ENCODE measurements around the gene TSPAN33.

The TSPAN33 gene

DNA sequence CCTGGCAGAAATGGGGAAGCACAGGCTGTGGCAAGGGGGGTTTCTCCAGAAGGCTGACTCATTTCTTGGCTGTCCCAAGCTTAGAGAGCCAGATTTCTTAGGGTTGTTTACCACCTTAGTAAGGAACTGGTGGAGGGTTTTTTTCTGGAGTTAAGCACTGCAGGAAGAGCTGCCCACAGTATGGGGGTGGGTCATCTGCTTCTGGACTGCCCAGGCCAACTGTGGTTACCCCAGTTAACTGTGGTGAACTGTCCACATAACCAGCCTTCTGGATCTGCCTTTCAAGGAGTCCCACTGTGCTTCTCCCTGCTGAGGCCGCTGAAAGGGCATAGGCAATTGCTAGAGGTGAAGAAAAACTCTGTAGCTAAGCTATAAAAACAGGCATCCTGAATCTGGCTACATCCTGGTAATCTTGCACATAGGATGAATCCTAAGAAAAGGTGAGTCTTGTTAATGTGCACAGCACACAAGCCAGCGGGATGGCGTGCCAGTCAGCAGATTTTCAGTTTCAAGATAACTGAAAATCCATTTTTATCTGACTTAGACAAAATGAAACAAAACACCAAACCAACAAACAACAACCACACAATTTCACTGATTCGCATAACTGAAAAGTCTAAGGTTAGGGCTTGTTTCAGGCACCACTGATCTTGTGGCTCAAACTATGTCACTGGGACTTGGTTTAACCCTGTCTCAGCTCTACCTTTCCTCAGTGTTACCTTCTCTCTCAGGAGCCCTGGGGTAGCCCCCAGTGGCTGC lies 21.6 kb upstream of the TSPAN33 start:
- TF ChIP-seq ZFX (IDR thresholded peaks at IDR 0.05): no peak
- TF ChIP-seq, protein P1, sequence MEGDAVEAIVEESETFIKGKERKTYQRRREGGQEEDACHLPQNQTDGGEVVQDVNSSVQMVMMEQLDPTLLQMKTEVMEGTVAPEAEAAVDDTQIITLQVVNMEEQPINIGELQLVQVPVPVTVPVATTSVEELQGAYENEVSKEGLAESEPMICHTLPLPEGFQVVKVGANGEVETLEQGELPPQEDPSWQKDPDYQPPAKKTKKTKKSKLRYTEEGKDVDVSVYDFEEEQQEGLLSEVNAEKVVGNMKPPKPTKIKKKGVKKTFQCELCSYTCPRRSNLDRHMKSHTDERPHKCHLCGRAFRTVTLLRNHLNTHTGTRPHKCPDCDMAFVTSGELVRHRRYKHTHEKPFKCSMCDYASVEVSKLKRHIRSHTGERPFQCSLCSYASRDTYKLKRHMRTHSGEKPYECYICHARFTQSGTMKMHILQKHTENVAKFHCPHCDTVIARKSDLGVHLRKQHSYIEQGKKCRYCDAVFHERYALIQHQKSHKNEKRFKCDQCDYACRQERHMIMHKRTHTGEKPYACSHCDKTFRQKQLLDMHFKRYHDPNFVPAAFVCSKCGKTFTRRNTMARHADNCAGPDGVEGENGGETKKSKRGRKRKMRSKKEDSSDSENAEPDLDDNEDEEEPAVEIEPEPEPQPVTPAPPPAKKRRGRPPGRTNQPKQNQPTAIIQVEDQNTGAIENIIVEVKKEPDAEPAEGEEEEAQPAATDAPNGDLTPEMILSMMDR (conservative IDR thresholded peaks at IDR 0.05): no peak
- H3K27ac ChIP-seq: no peak overlapping the region

DNA sequence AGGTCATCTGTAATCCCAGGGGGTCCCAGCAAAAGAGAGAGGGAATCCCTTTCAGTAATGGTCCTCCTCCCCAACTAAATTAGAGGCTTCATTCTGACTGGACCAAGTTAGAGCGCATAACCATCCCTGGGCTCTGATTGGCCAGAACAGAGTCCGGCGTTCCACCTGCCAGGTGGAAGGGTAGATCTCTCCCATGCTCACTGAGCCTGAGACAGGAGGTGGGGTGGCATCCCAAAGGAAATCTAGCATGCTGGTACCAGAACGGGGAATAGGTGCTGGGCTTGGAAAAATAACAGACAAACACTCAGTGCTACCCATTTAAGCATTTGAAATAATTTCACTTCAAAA lies 21.0 kb upstream of the TSPAN33 start:
- no peak overlapping the region for H3K27ac ChIP-seq
- TF ChIP-seq, protein P1 (conservative IDR thresholded peaks at IDR 0.05): no peak
- TF ChIP-seq ZFX (IDR thresholded peaks at IDR 0.05): no peak

DNA sequence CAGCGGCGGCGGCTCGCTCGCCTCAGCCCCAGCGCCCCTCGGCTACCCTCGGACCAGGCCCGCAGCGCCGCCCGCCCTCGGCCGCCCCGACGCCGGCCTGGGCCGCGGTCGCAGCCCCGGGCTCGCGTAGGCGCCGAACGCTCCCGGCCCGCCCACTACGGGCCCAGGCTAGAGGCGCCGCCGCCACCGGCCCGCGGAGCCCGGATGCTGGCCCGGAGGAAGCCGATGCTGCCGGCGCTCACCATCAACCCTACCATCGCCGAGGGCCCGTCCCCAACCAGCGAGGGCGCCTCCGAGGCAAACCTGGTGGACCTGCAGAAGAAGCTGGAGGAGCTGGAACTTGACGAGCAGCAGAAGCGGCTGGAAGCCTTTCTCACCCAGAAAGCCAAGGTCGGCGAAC lies 18.2 kb upstream of the TSPAN33 start:
- TF ChIP-seq, protein P1 (conservative IDR thresholded peaks at IDR 0.05): no peak
- TF ChIP-seq ZFX (IDR thresholded peaks at IDR 0.05): no peak

DNA sequence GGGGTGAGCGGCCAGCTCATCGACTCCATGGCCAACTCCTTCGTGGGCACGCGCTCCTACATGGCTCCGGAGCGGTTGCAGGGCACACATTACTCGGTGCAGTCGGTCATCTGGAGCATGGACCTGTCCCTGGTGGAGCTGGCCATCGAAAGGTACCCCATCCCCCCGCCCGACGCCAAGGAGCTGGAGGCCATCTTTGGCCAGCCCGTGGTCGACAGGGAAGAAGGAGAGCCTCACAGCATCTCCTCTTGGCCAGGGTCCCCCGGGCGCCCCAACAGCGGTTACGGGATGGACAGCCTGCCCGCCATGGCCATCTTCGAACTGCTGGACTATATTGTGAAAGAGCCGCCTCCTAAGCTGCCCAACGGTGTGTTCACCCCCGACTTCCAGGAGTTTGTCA lies 17.4 kb upstream of the TSPAN33 start:
- TF ChIP-seq, protein P1 (conservative IDR thresholded peaks at IDR 0.05): no peak
- no peak for TF ChIP-seq ZFX (IDR thresholded peaks at IDR 0.05)
- no peak overlapping the region for H3K27ac ChIP-seq

More for the DNA sequence above, 18.2 kb upstream of the TSPAN33 start:
- no peak overlapping the region for H3K27ac ChIP-seq

DNA sequence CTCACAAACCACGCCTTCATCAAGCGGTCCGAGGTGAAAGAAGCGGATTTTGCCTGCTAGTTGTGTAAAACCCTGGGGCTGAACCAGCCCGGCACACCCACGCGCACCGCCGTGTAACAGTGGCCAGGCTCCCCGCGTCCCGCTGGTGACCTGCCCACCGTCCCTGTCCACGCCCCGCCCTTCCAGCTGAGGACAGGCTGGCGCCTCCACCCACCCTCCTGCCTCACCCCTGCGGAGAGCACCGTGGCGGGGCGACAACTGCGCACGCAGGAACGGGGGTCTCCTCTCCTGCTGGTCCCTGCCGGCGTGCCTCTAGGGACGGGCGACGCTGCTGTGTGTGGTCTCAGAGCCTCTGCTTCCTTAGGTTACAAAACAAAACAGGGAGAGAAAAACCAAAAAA lies 16.9 kb upstream of the TSPAN33 start:
- no peak for TF ChIP-seq ZFX (IDR thresholded peaks at IDR 0.05)
- TF ChIP-seq, protein P1 (conservative IDR thresholded peaks at IDR 0.05): no peak
- H3K27ac ChIP-seq: no peak overlapping the region

DNA sequence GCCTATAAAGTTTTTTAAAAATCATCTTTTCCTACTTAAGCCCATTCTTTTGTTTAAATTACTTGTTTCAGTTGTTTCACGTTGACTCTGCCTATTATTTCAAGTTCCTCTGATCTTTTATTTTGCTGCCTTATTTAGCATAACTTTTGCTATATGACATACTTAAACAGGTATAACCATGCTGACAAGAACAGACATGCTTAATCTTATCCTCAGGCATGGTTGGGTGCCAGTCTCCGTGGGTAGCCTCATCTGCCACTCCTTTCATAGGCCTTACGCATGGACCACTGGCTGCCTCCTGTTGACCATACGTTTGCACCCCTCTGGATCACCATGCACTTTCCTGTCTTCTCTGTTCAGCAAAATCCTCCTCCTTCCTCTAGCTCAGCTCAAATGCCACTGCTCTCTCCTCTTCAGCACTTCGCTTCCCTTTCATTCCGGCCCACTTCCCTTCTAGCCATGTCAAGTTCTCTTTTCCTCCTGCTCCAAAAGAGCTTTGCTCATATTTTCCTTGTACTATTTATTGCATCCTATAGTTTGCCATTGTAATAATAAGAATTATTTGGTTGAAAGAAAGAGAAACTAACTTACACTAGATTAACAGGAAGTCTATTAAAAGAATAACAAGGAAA lies 10.0 kb upstream of the TSPAN33 start:
- H3K27ac ChIP-seq: no peak overlapping the region
- TF ChIP-seq ZFX (IDR thresholded peaks at IDR 0.05): no peak
- TF ChIP-seq, protein P1 (conservative IDR thresholded peaks at IDR 0.05): no peak

DNA sequence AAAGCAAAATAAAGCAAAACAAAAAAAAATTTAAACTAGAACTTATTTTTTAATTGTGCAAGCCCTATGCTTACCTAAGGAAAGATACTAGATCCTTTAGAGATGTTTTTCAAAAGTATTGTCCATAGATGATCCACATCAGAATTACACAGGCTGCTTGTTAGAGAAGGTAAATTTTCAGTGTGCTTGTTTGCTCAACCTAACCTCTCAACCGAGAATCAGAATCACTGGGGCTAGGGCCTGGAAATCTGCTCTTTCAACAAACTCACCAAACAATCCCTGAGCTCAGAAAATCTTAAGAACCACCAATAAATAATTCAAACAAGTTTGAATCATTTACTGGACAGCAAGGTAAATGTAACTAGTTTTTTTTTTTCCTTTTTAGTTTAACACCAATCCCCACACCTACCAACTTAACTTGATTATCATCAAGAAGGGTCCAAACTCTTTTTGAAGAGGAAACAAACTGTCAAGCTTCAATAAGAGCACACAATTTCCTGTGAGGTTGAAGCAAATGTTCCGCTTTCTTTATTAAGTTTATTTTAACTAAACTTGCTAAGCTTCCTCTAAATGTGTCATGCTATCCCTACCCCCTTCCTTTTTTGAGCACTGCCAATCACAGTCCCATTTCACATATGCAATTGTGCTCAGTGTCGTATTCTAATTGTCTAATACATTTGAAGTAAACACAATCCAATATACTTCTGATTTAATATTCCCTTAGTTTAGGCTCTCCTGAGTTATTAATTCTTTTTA lies 7.4 kb upstream of the TSPAN33 start:
- TF ChIP-seq, protein P1 (conservative IDR thresholded peaks at IDR 0.05): no peak
- TF ChIP-seq ZFX (IDR thresholded peaks at IDR 0.05): no peak
- H3K27ac ChIP-seq: no peak overlapping the region

Data from C4-2B (cell line).